HuH-7.5 (cell line): ENCODE data around the gene POLRMT.
"Not testable (repeated sequence)": the region's sequence is repeated elsewhere in the genome, so short reads cannot be mapped to it uniquely, and the experiment has no call there.

Experiments used
- DNase-seq: peaks from one replicate; pipeline ENCODE4 v3.0.0; 2011; ENCODE audit warnings: low spot score

POLRMT gene

DNA sequence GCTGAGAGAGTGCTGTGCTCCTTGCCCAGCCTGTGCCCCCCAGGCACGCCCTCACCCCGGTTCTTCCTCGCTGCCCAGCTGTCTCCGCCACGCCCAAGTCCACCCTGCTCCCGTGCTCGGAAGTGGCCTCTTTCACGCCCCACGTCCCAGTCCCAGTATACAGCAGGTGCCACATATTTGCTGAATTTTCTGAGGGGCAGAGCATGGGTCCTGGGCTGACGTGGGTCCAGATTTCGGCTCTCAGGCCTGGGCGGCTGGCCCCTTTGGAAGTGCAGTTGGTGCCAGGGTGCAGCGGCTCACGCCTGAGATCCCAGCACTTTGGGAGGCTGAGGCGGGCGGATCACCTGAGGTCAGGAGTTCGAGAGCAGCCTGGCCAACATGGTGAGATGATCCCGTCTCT, 40.3 kb downstream of the POLRMT start:
- DNase-seq: no peak

DNA sequence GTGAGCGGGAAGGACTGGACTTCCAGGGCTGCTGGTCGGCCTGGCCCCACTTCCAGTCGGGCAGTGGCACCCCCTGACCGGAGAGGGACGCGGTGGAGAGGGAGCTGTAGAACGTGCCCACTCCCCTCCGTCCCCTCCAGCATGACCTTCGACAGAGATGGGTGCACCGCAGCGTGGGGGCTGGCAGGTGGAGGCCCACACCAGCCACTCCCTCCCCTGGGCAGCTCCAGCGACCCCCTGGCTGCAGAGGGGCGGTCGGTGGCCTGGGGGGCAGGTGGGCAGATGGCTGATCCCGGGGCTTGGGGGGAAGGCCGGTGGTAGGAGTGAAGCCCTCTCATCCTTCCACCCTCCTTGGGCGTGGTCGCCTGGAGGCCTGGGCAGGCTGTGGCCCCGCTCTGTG, 41.2 kb downstream of the POLRMT start:
- DNase-seq: no peak

- DNase-seq: peak; percentile 83
Measured at GRCh38 chr19:591099-591958, 42.0 kb downstream of the POLRMT start.

GRCh38 chr19:590750-591098, 42.6 kb downstream of the POLRMT start:
- no peak for DNase-seq

DNA sequence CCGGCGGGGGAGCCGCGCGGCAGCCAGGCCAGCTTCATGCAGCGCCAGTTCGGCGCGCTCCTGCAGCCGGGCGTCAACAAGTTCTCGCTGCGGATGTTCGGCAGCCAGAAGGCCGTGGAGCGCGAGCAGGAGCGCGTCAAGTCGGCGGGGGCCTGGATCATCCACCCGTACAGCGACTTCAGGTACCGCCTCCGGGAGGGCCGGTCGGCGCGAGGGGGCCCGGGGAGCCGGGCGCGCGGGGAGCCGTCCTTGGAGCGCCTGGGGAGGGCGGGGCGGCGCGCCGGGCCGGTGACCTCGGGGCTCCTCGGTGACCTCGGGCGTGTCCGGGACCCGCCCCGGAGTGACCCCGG, 43.0 kb downstream of the POLRMT start:
- no peak for DNase-seq

DNA sequence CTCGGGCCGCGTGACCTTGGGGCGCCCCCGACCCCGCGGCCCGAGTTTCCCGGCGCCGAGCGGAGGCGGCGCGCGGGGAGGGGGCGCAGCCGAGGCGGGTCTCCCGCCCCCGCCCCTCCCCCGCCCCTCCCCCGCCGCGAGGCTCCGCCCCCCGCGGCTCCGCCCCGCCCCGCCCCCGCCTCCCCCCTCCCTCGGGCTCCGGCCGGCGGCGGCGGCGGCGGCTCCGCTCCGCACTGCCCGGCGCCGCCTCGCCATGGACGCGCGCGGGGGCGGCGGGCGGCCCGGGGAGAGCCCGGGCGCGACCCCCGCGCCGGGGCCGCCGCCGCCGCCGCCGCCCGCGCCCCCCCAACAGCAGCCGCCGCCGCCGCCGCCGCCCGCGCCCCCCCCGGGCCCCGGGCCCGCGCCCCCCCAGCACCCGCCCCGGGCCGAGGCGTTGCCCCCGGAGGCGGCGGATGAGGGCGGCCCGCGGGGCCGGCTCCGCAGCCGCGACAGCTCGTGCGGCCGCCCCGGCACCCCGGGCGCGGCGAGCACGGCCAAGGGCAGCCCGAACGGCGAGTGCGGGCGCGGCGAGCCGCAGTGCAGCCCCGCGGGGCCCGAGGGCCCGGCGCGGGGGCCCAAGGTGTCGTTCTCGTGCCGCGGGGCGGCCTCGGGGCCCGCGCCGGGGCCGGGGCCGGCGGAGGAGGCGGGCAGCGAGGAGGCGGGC, 43.5 kb downstream of the POLRMT start, which contains the start of gene HCN2:
TSS of gene HCN2 (plus strand) at position 189 of the 703 bp plus-strand sequence. CDS start at position 254, 65 bp downstream.
- DNase-seq: no peak

DNA sequence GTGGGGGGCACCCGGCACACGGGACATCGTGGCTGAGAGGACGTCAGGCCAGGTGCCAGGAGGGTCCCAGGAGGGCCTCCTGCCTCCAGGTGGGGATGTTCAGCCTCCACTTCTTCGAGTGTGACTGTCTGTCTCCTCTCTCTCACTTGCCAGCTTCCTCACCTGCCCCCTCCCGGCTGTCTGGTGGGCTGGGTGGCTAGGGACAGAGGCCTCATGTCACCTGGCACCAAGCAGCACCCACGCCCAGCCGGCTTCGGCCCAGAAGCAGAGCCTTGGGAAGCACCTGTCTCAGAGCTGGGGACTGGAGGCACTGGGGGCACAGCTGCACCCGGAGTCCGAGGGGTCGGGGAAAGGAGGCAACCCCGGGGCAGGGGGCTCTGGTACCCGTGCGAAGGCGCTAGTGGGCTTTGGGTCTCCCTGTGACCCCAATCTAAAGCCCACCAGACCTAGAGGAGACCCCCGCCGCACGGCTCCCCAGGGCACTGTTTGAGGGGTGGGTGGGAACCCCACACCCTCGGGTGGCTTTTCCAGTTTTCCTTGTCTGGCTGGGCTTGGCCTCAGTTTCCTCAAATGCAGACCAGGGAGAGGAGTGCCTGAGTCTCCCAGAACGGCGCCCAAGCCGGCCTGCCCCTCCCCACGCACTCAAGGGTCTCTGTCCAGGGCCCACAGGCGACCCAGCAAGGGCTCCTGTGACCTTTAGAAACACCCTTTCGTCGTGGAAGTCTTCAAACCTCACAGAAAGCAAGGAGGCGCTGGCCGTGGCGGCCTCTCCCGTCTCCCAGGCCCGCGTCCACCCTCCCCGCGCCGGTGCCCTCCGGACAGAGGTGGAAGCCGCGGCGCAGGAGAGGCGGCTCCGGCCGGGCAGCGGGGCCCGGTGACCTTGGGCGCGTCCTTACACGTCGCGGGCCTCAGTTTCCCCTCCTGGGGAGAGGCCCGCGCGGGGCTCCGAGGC, 44.3 kb downstream of the POLRMT start:
- no peak for DNase-seq

GRCh38 chr19:588093-588740, 45.1 kb downstream of the POLRMT start:
- peak; percentile 97 for DNase-seq

DNA sequence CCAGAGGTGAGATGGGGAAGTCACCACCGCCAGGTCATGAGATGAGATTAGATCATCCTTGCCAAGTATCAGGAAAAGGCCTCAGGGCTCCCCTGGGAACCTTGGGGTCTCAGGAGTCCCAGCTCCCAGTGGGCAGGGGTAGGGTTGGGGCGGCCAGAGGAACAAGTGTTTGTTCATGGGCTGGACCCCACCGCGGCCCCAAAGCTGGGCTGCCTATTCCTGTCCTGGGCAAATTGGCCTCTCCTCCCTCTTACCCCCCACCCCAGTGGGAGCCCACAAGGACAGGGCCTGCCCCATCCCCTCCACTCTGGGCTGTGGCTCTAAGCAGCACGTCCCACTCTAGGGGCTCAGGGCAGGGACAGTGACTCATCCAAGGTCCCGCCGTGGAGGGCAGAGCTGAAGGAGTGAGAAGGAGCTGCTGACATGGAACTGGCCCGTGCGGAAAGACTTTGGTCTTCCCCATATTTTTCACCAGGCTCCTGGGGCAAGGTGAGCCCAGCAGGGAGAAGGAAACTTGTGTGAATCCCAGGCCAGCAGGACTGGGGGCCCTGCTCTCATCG, 47.7 kb downstream of the POLRMT start:
- no peak for DNase-seq

DNA sequence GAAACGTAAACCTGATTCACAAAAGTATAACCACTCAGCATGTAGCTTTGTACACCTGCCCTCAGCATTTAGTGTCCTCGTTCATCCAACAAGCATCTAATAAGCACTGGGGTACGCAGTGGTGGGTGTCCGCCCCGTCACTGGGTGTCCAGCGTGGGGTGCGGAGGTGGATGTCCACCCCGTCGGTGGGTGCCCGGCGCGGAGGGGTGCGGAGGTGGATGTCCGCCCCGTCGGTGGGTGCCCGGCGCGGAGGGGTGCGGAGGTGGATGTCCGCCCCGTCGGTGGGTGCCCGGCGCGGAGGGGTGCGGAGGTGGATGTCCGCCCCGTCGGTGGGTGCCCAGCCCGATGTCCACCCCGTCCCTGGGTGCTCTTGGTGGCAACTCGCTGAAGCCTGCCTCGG, 48.2 kb downstream of the POLRMT start:
- not testable (repeated sequence) for DNase-seq

GRCh38 chr19:584240-585001, 48.9 kb downstream of the POLRMT start:
- DNase-seq: peak; percentile 96

DNA sequence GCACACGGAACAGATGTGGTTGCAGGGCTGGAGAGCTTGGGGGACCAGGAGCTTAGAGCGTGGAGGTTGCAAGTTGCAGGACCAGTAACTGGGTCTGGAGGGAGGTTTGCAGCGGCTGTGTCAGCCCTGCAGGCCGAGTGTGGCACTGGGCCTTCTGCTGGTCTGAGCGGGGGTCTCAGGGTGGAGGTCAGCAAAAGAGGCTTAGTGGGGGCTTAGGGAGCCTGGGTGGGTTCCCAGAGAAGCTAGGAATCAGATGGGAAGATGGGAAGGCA, 49.4 kb downstream of the POLRMT start:
- no peak for DNase-seq

DNA sequence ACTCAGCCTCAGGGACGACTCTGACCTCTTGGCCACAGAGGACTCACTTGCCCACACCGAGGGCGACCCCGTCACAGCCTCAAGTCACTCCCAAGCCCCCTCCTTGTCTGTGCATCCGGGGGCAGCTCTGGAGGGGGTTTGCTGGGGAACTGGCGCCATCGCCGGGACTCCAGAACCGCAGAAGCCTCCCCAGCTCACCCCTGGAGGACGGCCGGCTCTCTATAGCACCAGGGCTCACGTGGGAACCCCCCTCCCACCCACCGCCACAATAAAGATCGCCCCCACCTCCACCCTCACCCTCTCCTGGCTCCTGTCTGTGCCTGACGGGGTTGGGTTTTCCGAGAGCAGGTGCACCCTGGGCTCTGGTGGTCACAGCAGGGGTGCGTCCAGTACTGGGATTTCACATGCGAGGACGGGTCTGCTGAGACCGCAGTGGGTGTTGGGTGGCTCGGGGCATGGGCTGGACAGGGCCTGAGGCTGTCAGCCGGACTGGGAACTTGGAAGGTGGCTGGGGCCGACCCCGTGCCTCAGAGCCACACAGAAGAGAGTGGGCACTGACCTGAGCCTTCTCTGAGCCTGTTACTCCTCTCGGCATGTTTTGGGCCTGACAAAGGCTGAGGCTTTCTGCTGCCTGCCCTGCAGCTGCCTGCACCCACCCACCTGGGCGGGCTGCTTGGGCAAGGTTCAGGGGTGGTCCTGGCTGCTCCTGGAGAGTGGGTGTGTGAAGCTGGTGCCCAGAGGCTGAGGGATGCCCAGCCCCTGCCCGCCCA, 50.0 kb downstream of the POLRMT start:
- no peak for DNase-seq

GRCh38 chr19:582497-583197, 50.7 kb downstream of the POLRMT start:
- no peak for DNase-seq

DNA sequence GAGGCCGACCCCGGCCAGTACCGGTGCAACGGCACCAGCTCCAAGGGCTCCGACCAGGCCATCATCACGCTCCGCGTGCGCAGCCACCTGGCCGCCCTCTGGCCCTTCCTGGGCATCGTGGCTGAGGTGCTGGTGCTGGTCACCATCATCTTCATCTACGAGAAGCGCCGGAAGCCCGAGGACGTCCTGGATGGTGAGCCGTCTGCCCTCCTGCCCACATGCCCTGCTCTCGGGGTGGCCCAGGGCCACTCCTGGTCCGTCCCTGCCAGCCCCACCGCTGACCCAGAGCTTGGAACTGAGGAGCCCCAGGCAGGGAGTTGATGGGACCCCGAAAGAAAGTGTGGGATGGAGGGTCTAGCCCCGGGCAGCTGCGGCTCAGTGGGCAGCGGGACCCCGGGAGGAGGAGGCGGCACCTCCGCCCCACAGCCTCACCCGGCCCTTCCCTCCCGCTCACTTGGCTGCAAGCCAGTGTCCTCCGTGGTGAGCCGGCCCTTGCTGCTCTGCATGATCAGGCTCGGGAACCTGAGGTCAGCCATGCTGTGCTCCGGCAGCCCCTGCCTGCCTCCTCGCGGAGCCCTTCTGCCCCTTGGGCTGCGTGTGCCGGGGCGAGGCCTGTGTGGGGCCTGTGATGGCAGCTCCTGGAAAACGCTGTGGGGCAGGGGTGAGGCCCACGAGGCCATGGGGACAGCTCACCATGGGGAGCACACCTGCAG, 51.8 kb downstream of the POLRMT start:
- DNase-seq: no peak

GRCh38 chr19:580274-580835, 53.0 kb downstream of the POLRMT start:
- no peak for DNase-seq

GRCh38 chr19:579842-580155, 53.5 kb downstream of the POLRMT start:
- no peak for DNase-seq

- DNase-seq: no peak
Measured at GRCh38 chr19:579111-579841, 54.1 kb downstream of the POLRMT start.
